DOHH2 (cell line): ENCODE measurements around the gene HOXA10.

Experiments used
- H3F3A ChIP-seq: fragments of 200-600 bp; sonication (generic), shearing (Covaris generic); 2 replicates; pipeline ENCODE4 v1.6.0; 2016; ENCODE audit warnings: antibody characterized with exemption, mild to moderate bottlenecking; ENCODE audit not compliant: control insufficient read depth, insufficient read depth
- H3K27ac ChIP-seq: fragments of 200-600 bp; sonication (generic); 2 replicates; pipeline ENCODE4 v1.5.1; 2014; ENCODE audit warnings: low read depth, mild to moderate bottlenecking, low read length, moderate library complexity
- H3K27me3 ChIP-seq: fragments of 200-600 bp; sonication (generic); 2 replicates; pipeline ENCODE4 v1.6.1; 2014; ENCODE audit warnings: mild to moderate bottlenecking, low read length, mixed read lengths; ENCODE audit not compliant: control insufficient read depth
- H3K36me3 ChIP-seq: fragments of 200-600 bp; sonication (generic); 2 replicates; pipeline ENCODE4 v1.6.1; 2014; ENCODE audit warnings: mild to moderate bottlenecking, low read length, moderate library complexity, mixed read lengths; ENCODE audit not compliant: control insufficient read depth
- H3K4me1 ChIP-seq: fragments of 200-600 bp; sonication (generic); 2 replicates; pipeline ENCODE4 v1.6.1; 2014; ENCODE audit warnings: mild to moderate bottlenecking, low read length, mixed read lengths; ENCODE audit not compliant: control insufficient read depth
- H3K4me2 ChIP-seq: fragments of 200-600 bp; sonication (generic); 2 replicates; pipeline ENCODE4 v1.6.0; 2014; ENCODE audit warnings: mild to moderate bottlenecking, low read length, moderate library complexity
- H3K4me3 ChIP-seq: fragments of 200-600 bp; sonication (generic); 2 replicates; pipeline ENCODE4 v1.5.1; 2014; ENCODE audit warnings: mild to moderate bottlenecking, low read length, mixed read lengths
- H3K79me2 ChIP-seq: fragments of 200-600 bp; sonication (generic); 2 replicates; pipeline ENCODE4 v1.6.1; 2014; ENCODE audit warnings: mild to moderate bottlenecking, low read length, mixed read lengths; ENCODE audit not compliant: control insufficient read depth
- H3K9me2 ChIP-seq: fragments of 200-600 bp; sonication (generic); replicated peaks from 2 replicates; pipeline ENCODE4 v1.6.1; 2014; ENCODE audit warnings: mild to moderate bottlenecking, low read length, mixed read lengths; ENCODE audit not compliant: control insufficient read depth
- H3K9me3 ChIP-seq: fragments of 200-600 bp; sonication (generic); 2 replicates; pipeline ENCODE4 v1.6.1; 2014; ENCODE audit warnings: antibody characterized with exemption, low read length, mixed read lengths; ENCODE audit not compliant: control insufficient read depth, insufficient read depth
- H4K20me1 ChIP-seq: fragments of 200-600 bp; sonication (generic); 2 replicates; pipeline ENCODE4 v1.6.0; 2014; ENCODE audit warnings: low read depth, mild to moderate bottlenecking, antibody characterized with exemption, low read length, moderate library complexity; ENCODE audit not compliant: control insufficient read depth, insufficient read depth
- CTCF ChIP-seq: fragments of 200-600 bp; sonication (generic); IDR thresholded peaks from one replicate; pipeline ENCODE4 v1.5.1; 2014; ENCODE audit warnings: antibody characterized with exemption, mild to moderate bottlenecking, low read depth, low read length; ENCODE audit not compliant: poor library complexity, severe bottlenecking
- EZH2phosphoT487 ChIP-seq: fragments of 200-600 bp; sonication (generic); IDR thresholded peaks from 2 replicates; pipeline ENCODE4 v1.6.1; 2017; ENCODE audit warnings: borderline replicate concordance, mild to moderate bottlenecking, antibody characterized with exemption, low read length, moderate library complexity, mixed read lengths

The HOXA10 gene

GRCh38 chr7:27154369-27154768 lies 19.8 kb downstream of the HOXA10 start:
- Histone ChIP-seq H3K4me1 (peaks cover 34% of the 10 kb centered on the region), H3K27me3 (peaks cover 77% of the 10 kb centered on the region), H3K4me3 (no peak overlapping the region), H3K36me3 (no peaks in the 10 kb centered on the region), H3K4me2 (no peak overlapping the region), H3K27ac (no peak overlapping the region), H3K9me2 (no peaks in the 10 kb centered on the region), H3K79me2 (no peaks in the 10 kb centered on the region), H3K9me3 (no peaks in the 10 kb centered on the region), H3F3A (no peaks in the 10 kb centered on the region), H4K20me1 (no peaks in the 10 kb centered on the region)
- TF ChIP-seq EZH2phosphoT487 (no peak; the same call in 1 of the 2 replicates), CTCF (no peak)

- Histone ChIP-seq H3K27me3 (peaks cover 71% of the 10 kb centered on the region), H3K4me3 (no peak overlapping the region), H4K20me1 (no peaks in the 10 kb centered on the region), H3K4me2 (no peak overlapping the region), H3K79me2 (no peaks in the 10 kb centered on the region), H3K36me3 (no peaks in the 10 kb centered on the region), H3K9me3 (no peaks in the 10 kb centered on the region), H3K27ac (no peak overlapping the region), H3F3A (no peaks in the 10 kb centered on the region), H3K9me2 (no peaks in the 10 kb centered on the region), H3K4me1 (peaks cover 39% of the 10 kb centered on the region)
- TF ChIP-seq CTCF, result no peak
- TF ChIP-seq EZH2phosphoT487, result no peak
Measured at GRCh38 chr7:27153526-27153925, 20.6 kb downstream of the HOXA10 start.

GRCh38 chr7:27152816-27153442 lies 21.2 kb downstream of the HOXA10 start:
- H3K27ac ChIP-seq, result no peak overlapping the region
- H3F3A ChIP-seq, result no peaks in the 10 kb centered on the region
- peaks cover 43% of the 10 kb centered on the region for H3K4me1 ChIP-seq
- H3K4me2 ChIP-seq, result peak overlapping the region; percentile 94; the same call in 1 of the 2 replicates
- no peaks in the 10 kb centered on the region for H3K9me3 ChIP-seq
- no peaks in the 10 kb centered on the region for H4K20me1 ChIP-seq
- no peak overlapping the region for H3K4me3 ChIP-seq
- H3K36me3 ChIP-seq, result no peaks in the 10 kb centered on the region
- no peaks in the 10 kb centered on the region for H3K79me2 ChIP-seq
- H3K9me2 ChIP-seq, result no peaks in the 10 kb centered on the region
- TF ChIP-seq CTCF (no peak), EZH2phosphoT487 (no peak)
- peaks cover 71% of the 10 kb centered on the region for H3K27me3 ChIP-seq
